ENCODE data around the gene SORCS3. TPM values are rescaled to one million over a fixed set of nuclear protein-coding genes. Genes with fewer than 3 reads are reported as not detected.

SORCS3 gene
- total RNA-seq, 1 donor from 2014 or later = not detected

DNA sequence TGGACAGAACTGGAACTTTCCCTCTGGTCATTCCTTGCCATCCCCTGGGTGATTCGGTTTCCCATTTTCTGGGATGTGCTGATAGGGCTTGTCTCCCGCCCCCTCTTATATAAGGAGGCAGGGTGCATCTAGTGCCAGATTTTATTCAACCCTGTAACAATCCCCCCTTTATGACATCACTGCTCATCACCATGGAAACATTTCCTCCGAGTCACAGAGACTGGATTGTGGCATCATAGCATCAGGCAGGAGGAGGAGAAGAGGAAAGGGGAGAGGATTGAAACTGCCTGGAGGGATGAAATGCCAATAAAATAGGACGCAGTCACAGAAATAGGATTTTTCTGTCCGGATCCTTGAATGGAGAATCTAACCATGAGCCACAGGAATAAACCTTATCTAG, 25.0 kb downstream of the SORCS3 start:
- H3K36me3 ChIP-seq = no peaks in the 10 kb centered on the region
- DNase-seq (no peak), ATAC-seq (no peak)
- H3K9me3 ChIP-seq = no peaks in the 10 kb centered on the region
- no peaks in the 10 kb centered on the region for H3K4me1 ChIP-seq
- no peaks in the 10 kb centered on the region for H3K27me3 ChIP-seq (ENCODE audit: low read depth)
- no peak overlapping the region for H3K27ac ChIP-seq
- no peak overlapping the region for H3K4me3 ChIP-seq
- TF ChIP-seq, protein P1, sequence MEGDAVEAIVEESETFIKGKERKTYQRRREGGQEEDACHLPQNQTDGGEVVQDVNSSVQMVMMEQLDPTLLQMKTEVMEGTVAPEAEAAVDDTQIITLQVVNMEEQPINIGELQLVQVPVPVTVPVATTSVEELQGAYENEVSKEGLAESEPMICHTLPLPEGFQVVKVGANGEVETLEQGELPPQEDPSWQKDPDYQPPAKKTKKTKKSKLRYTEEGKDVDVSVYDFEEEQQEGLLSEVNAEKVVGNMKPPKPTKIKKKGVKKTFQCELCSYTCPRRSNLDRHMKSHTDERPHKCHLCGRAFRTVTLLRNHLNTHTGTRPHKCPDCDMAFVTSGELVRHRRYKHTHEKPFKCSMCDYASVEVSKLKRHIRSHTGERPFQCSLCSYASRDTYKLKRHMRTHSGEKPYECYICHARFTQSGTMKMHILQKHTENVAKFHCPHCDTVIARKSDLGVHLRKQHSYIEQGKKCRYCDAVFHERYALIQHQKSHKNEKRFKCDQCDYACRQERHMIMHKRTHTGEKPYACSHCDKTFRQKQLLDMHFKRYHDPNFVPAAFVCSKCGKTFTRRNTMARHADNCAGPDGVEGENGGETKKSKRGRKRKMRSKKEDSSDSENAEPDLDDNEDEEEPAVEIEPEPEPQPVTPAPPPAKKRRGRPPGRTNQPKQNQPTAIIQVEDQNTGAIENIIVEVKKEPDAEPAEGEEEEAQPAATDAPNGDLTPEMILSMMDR (IDR thresholded peaks at IDR 0.05) = no peak
- intact Hi-C loops (cut with DNase I) = no loop called here

GRCh38 chr10:104676874-104677273, 35.8 kb downstream of the SORCS3 start:
- H3K27me3 ChIP-seq (ENCODE audit: low read depth) = no peaks in the 10 kb centered on the region
- TF ChIP-seq, protein P1 (IDR thresholded peaks at IDR 0.05) = no peak
- DNase-seq (no peak), ATAC-seq (no peak)
- no peak overlapping the region for H3K4me3 ChIP-seq
- intact Hi-C loops (cut with DNase I) = no loop called here
- no peaks in the 10 kb centered on the region for H3K9me3 ChIP-seq
- no peaks in the 10 kb centered on the region for H3K4me1 ChIP-seq
- no peak overlapping the region for H3K27ac ChIP-seq
- H3K36me3 ChIP-seq = no peaks in the 10 kb centered on the region

- H3K27me3 ChIP-seq (ENCODE audit: low read depth) = no peaks in the 10 kb centered on the region
- H3K36me3 ChIP-seq = no peaks in the 10 kb centered on the region
- no peak overlapping the region for H3K27ac ChIP-seq
- intact Hi-C loops (cut with DNase I) = no loop called here
- no peaks in the 10 kb centered on the region for H3K4me1 ChIP-seq
- H3K9me3 ChIP-seq = no peaks in the 10 kb centered on the region
- H3K4me3 ChIP-seq = no peak overlapping the region
- DNase-seq = no peak
- no peak for ATAC-seq
- TF ChIP-seq, protein P1 (IDR thresholded peaks at IDR 0.05) = no peak
These were observed 37.6 kb downstream of the SORCS3 start for GRCh38 chr10:104678658-104679057.

- intact Hi-C loops (cut with DNase I) = no loop called here
- Histone ChIP-seq H3K27ac (no peak overlapping the region), H3K27me3 (ENCODE audit: low read depth) (no peaks in the 10 kb centered on the region), H3K4me1 (no peaks in the 10 kb centered on the region), H3K9me3 (no peaks in the 10 kb centered on the region), H3K4me3 (peak overlapping the region; percentile 43), H3K36me3 (no peaks in the 10 kb centered on the region)
- TF ChIP-seq, protein P1 (IDR thresholded peaks at IDR 0.05) = no peak
- DNase-seq (no peak), ATAC-seq (peak; percentile 63 to 64)
These were observed 39.6 kb downstream of the SORCS3 start for GRCh38 chr10:104680467-104681401.

GRCh38 chr10:104681485-104681884, 40.4 kb downstream of the SORCS3 start:
- intact Hi-C loops (cut with DNase I) = no loop called here
- ATAC-seq = no peak
- H3K9me3 ChIP-seq = no peaks in the 10 kb centered on the region
- no peaks in the 10 kb centered on the region for H3K4me1 ChIP-seq
- no peaks in the 10 kb centered on the region for H3K27me3 ChIP-seq (ENCODE audit: low read depth)
- H3K4me3 ChIP-seq = no peak overlapping the region
- no peaks in the 10 kb centered on the region for H3K36me3 ChIP-seq
- TF ChIP-seq, protein P1 (IDR thresholded peaks at IDR 0.05) = no peak
- DNase-seq = no peak
- no peak overlapping the region for H3K27ac ChIP-seq

All from lower lobe of right lung (tissue), 2 donors.